Endodermal cell (in vitro differentiated cells): ENCODE results near the gene PDE7B. TPM values are rescaled to one million over a fixed set of nuclear protein-coding genes. Genes with fewer than 3 reads are reported as not detected.

Experiments
- DNase-seq: peaks from one replicate; pipeline ENCODE4 v3.0.0-alpha.2; 2017
- H3K27ac ChIP-seq: 2 replicates; pipeline ENCODE4 v1.5.1; 2013; ENCODE audit warnings: mild to moderate bottlenecking, low read depth, low read length, moderate library complexity
- H3K27me3 ChIP-seq: 2 replicates; pipeline ENCODE4 v1.6.1; 2013; ENCODE audit warnings: mild to moderate bottlenecking, low read length, moderate library complexity; ENCODE audit not compliant: insufficient read depth, control insufficient read depth, poor library complexity, severe bottlenecking
- H3K36me3 ChIP-seq: 2 replicates; pipeline ENCODE4 v1.7.0; 2013; ENCODE audit warnings: mild to moderate bottlenecking, low read length, moderate library complexity; ENCODE audit not compliant: control insufficient read depth, insufficient read depth
- H3K4me1 ChIP-seq: one replicate; pipeline ENCODE4 v1.7.0; 2013; ENCODE audit warnings: low read length; ENCODE audit not compliant: control insufficient read depth, insufficient read depth
- H3K4me3 ChIP-seq: 2 replicates; pipeline ENCODE4 v1.5.1; 2013; ENCODE audit warnings: mild to moderate bottlenecking, low read length, moderate library complexity
- H3K9ac ChIP-seq: 2 replicates; pipeline ENCODE4 v1.6.1; 2013; ENCODE audit warnings: mild to moderate bottlenecking, low read length, moderate library complexity; ENCODE audit not compliant: poor library complexity, severe bottlenecking; ENCODE audit errors: extremely low read depth
- H3K9me3 ChIP-seq: 2 replicates; pipeline ENCODE4 v1.6.1; 2013; ENCODE audit warnings: mild to moderate bottlenecking, low read length, moderate library complexity; ENCODE audit not compliant: control insufficient read depth
- H3K27ac Mint-ChIP-seq: 2 replicates; pipeline ENCODE4 v1.8.0; 2020; ENCODE audit warnings: mixed read lengths
- H3K27me3 Mint-ChIP-seq: 2 replicates; pipeline ENCODE4 v1.8.0; 2021; ENCODE audit warnings: mild to moderate bottlenecking, mixed read lengths; ENCODE audit not compliant: insufficient read depth
- H3K36me3 Mint-ChIP-seq: 2 replicates; pipeline ENCODE4 v1.8.0; 2020; ENCODE audit warnings: low read depth, mixed read lengths
- H3K4me1 Mint-ChIP-seq: 2 replicates; pipeline ENCODE4 v1.8.0; 2020; ENCODE audit warnings: mixed read lengths
- H3K4me3 Mint-ChIP-seq: 2 replicates; pipeline ENCODE4 v1.8.0; 2020; ENCODE audit warnings: mild to moderate bottlenecking, moderate library complexity, mixed read lengths
- H3K9me3 Mint-ChIP-seq: 2 replicates; pipeline ENCODE4 v1.8.0; 2020; ENCODE audit warnings: mild to moderate bottlenecking, mixed read lengths
- WGBS, 2 experiments: methylation state at CpG; one replicate each; pipeline versions ENCODE4 v1.1.5 to v1.1.7; 2013; ENCODE audit warnings: missing lambda C conversion rate in 2 of 2, mixed read lengths in 1 of 2; ENCODE audit not compliant: insufficient coverage in 1 of 2, insufficient read length in 1 of 2; 5-methylcytosine and 5-hydroxymethylcytosine counted together
- total RNA-seq, 2 donors: library from RNA; stranded (reverse); fragmentation: NEBNext Ultra II Directional in 1 of 2; extraction: Animal tissue kit (Norgen Biotek cat#: 25700) in 1 of 2; gene quantifications; 2 replicates in 1 of 2; 3 replicates in 1 of 2; pipeline ENCODE4 v1.2.1, GENCODE V29; 2021
- TF ChIP-seq, protein P1 (sequence below): fragments of 200-600 bp; sonication (generic); conservative IDR thresholded peaks from 2 replicates; pipeline ENCODE4 v1.5.0; 2021; ENCODE audit warnings: antibody characterized with exemption, mild to moderate bottlenecking

Gene PDE7B
- total RNA-seq, 2 donors from 2014 or later, result 0.26 TPM; not detected in 1

DNA sequence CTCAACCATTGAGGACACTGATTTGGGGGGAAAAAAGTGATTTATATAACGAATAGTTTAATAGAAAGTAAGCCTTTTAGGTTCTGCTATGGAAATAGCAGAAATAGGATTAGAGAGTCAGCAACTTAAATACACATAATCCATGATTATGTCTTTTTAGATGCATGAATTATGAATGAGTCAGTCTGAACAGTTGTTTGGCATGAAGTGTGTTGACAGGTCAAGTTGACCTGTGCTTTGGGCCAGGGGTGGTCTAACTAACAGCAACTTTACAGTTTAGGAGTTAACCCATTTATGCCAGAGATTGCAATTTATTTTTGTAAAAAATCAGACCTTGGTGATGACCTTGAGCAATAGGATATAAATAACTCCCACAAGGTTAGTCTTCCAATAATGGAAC lies 207.4 kb downstream of the PDE7B start:
- no peak overlapping the region for H3K4me3 Mint-ChIP-seq
- H3K27ac Mint-ChIP-seq, result no peak overlapping the region
- TF ChIP-seq, protein P1, sequence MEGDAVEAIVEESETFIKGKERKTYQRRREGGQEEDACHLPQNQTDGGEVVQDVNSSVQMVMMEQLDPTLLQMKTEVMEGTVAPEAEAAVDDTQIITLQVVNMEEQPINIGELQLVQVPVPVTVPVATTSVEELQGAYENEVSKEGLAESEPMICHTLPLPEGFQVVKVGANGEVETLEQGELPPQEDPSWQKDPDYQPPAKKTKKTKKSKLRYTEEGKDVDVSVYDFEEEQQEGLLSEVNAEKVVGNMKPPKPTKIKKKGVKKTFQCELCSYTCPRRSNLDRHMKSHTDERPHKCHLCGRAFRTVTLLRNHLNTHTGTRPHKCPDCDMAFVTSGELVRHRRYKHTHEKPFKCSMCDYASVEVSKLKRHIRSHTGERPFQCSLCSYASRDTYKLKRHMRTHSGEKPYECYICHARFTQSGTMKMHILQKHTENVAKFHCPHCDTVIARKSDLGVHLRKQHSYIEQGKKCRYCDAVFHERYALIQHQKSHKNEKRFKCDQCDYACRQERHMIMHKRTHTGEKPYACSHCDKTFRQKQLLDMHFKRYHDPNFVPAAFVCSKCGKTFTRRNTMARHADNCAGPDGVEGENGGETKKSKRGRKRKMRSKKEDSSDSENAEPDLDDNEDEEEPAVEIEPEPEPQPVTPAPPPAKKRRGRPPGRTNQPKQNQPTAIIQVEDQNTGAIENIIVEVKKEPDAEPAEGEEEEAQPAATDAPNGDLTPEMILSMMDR, result no peak
- 100% methylated on average over 1 of the region's 1 CpG; no CpG with 5 or more reads in 1 of the 2 experiments for WGBS, 2 experiments
- Histone ChIP-seq H3K9me3 (no peaks in the 10 kb centered on the region), H3K9ac (no peak overlapping the region), H3K4me3 (no peak overlapping the region), H3K27ac (no peak overlapping the region), H3K4me1 (no peaks in the 10 kb centered on the region), H3K27me3 (no peaks in the 10 kb centered on the region), H3K36me3 (no peaks in the 10 kb centered on the region)
- no peaks in the 10 kb centered on the region for H3K4me1 Mint-ChIP-seq
- no peaks in the 10 kb centered on the region for H3K9me3 Mint-ChIP-seq
- no peaks in the 10 kb centered on the region for H3K27me3 Mint-ChIP-seq
- DNase-seq, result no peak
- H3K36me3 Mint-ChIP-seq, result no peaks in the 10 kb centered on the region

DNA sequence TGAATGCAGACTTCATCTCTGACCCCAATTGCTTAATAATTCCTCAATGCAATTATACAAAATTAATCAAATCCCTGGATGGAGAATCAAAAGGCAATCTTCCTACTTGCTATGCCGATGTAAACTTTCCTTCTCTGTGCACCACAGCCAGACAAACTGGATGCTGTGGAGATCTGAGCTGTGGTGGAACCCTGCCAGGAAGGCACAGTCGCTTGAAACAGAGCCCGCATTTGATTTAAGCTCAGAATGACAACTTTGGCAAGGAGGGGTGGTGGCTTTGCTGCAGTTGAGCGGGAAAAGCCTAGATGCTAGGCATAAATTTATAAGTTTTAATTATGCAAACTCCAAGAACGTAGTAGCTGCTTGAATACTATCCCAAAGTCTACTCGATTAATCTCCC lies 207.8 kb downstream of the PDE7B start:
- TF ChIP-seq, protein P1, result no peak
- no peaks in the 10 kb centered on the region for H3K4me1 ChIP-seq
- no peaks in the 10 kb centered on the region for H3K4me1 Mint-ChIP-seq
- no peak for DNase-seq
- no peak overlapping the region for H3K9ac ChIP-seq
- no peaks in the 10 kb centered on the region for H3K36me3 ChIP-seq
- H3K27ac Mint-ChIP-seq, result no peak overlapping the region
- H3K27me3 ChIP-seq, result no peaks in the 10 kb centered on the region
- H3K9me3 Mint-ChIP-seq, result no peaks in the 10 kb centered on the region
- no peak overlapping the region for H3K4me3 ChIP-seq
- no peak overlapping the region for H3K27ac ChIP-seq
- H3K27me3 Mint-ChIP-seq, result no peaks in the 10 kb centered on the region
- no peaks in the 10 kb centered on the region for H3K9me3 ChIP-seq
- H3K4me3 Mint-ChIP-seq, result no peak overlapping the region
- H3K36me3 Mint-ChIP-seq, result no peaks in the 10 kb centered on the region
- WGBS, 2 experiments, result 84 to 90% methylated on average over 3 to 6 of the region's 6 CpGs

GRCh38 chr6:136060052-136060451 lies 208.6 kb downstream of the PDE7B start:
- H3K36me3 ChIP-seq, result no peaks in the 10 kb centered on the region
- H3K9ac ChIP-seq, result no peak overlapping the region
- H3K4me3 Mint-ChIP-seq, result no peak overlapping the region
- no peaks in the 10 kb centered on the region for H3K4me1 ChIP-seq
- H3K36me3 Mint-ChIP-seq, result no peaks in the 10 kb centered on the region
- TF ChIP-seq, protein P1, result no peak
- H3K4me1 Mint-ChIP-seq, result no peaks in the 10 kb centered on the region
- no peaks in the 10 kb centered on the region for H3K9me3 ChIP-seq
- no peaks in the 10 kb centered on the region for H3K9me3 Mint-ChIP-seq
- no peak overlapping the region for H3K27ac ChIP-seq
- no peaks in the 10 kb centered on the region for H3K27me3 Mint-ChIP-seq
- DNase-seq, result no peak
- no peak overlapping the region for H3K4me3 ChIP-seq
- no peaks in the 10 kb centered on the region for H3K27me3 ChIP-seq
- H3K27ac Mint-ChIP-seq, result no peak overlapping the region
